Left lung (tissue), 10 donors: ENCODE results near the gene GLIS1. TPM values are rescaled to one million over a fixed set of nuclear protein-coding genes. Genes with fewer than 3 reads are reported as not detected.

Source experiments
- ATAC-seq: fragments of 200-7000 bp; cut with Tn5 transposase; one replicate; pipeline ENCODE4 v1.9.1; 2020; ENCODE audit warnings: moderate library complexity
- DNase-seq, 4 donors: peaks; one replicate each; pipeline ENCODE4 v3.0.0-alpha.2; 2013 to 2020
- H3K27ac ChIP-seq, 2 donors: fragments of 200-600 bp; sonication (generic) in 1 of 2; one replicate each; pipeline versions ENCODE4 v1.5.0 to v1.8.0; 2020 to 2021
- H3K27me3 ChIP-seq, 2 donors: fragments of 200-600 bp; sonication (generic) in 1 of 2; one replicate each; pipeline versions ENCODE4 v1.5.0 to v1.8.0; 2020 to 2021
- H3K36me3 ChIP-seq, 2 donors: fragments of 200-600 bp; sonication (generic) in 1 of 2; one replicate each; pipeline versions ENCODE4 v1.5.0 to v1.8.0; 2020 to 2021
- H3K4me1 ChIP-seq, 2 donors: fragments of 200-600 bp; one replicate each; pipeline ENCODE4 v1.8.0; 2021
- H3K4me3 ChIP-seq, 2 donors: fragments of 200-600 bp; sonication (generic) in 1 of 2; one replicate each; pipeline versions ENCODE4 v1.5.0 to v1.8.0; 2020 to 2021; ENCODE audit warnings: mild to moderate bottlenecking in 1 of 2
- H3K9me3 ChIP-seq, 2 donors: fragments of 200-600 bp; sonication (generic) in 1 of 2; one replicate each; pipeline versions ENCODE4 v1.5.0 to v1.8.0; 2020 to 2021
- CTCF ChIP-seq, 2 donors: fragments of 200-600 bp; sonication (generic) in 1 of 2; IDR thresholded peaks; one replicate each; pipeline versions ENCODE4 v1.5.0 to v1.8.0; 2021; ENCODE audit warnings: antibody characterized with exemption in 2 of 2
- intact Hi-C, 2 donors: fragments of 100-400 bp; cut with DNase I; formaldehyde crosslinking; loops; one replicate each; pipeline versions ENCODE4 v1.11.2 to v1.14.2; 2022
- polyA plus RNA-seq, 6 donors: library from polyadenylated mRNA; unstranded; fragments of 120-200 nt; gene quantifications; one replicate each; pipeline ENCODE4 v1.2.1, GENCODE V29; 2013; ENCODE audit not compliant: insufficient read length in 6 of 6
- total RNA-seq, 2 donors: library from RNA; stranded (reverse); fragmentation: NEBNext Ultra II Directional; extraction: Animal tissue kit (Norgen Biotek cat#: 25700); gene quantifications; one replicate each; pipeline ENCODE4 v1.2.1, GENCODE V29; 2021
- donor health status: DM: no; HTN: yes; CAD: no.
- donor health status: DM: no; HTN: no; CAD: no.

Gene GLIS1
- total and polyA plus RNA-seq, 8 donors, result 0.06 to 0.16 (median 0.12) TPM; not detected in 4

GRCh38 chr1:53645690-53646078 lies 93.3 kb downstream of the GLIS1 start:
- TF ChIP-seq CTCF (IDR thresholded peaks at IDR 0.05), result no peak
- Histone ChIP-seq H3K9me3 (no peaks in the 10 kb centered on the region), H3K27me3 (peaks cover 0 to 4% of the 10 kb centered on the region in 2 donors), H3K36me3 (no peaks in the 10 kb centered on the region), H3K4me1 (no peaks in the 10 kb centered on the region), H3K4me3 (no peak overlapping the region), H3K27ac (no peak overlapping the region)
- ATAC-seq (no peak), DNase-seq (no peak)
- intact Hi-C loops, result no loop called here

GRCh38 chr1:53644909-53645689 lies 93.9 kb downstream of the GLIS1 start:
- H3K9me3 ChIP-seq, result no peaks in the 10 kb centered on the region
- peaks cover 0 to 4% of the 10 kb centered on the region in 2 donors for H3K27me3 ChIP-seq
- DNase-seq, result peak in 1 of 4 donors; percentile 14
- H3K4me3 ChIP-seq, result no peak overlapping the region
- no peaks in the 10 kb centered on the region for H3K36me3 ChIP-seq
- H3K27ac ChIP-seq, result no peak overlapping the region
- no peak for ATAC-seq
- no peaks in the 10 kb centered on the region for H3K4me1 ChIP-seq
- no peak for TF ChIP-seq CTCF (IDR thresholded peaks at IDR 0.05)
- intact Hi-C loops, result no loop called here

- no peaks in the 10 kb centered on the region for H3K9me3 ChIP-seq
- peak in 1 of 4 donors; percentile 4 for DNase-seq
- no peak overlapping the region for H3K27ac ChIP-seq
- H3K36me3 ChIP-seq, result no peaks in the 10 kb centered on the region
- H3K27me3 ChIP-seq, result peaks cover 0 to 4% of the 10 kb centered on the region in 2 donors
- intact Hi-C loops, result no loop called here
- H3K4me3 ChIP-seq, result no peak overlapping the region
- H3K4me1 ChIP-seq, result no peaks in the 10 kb centered on the region
- no peak for TF ChIP-seq CTCF (IDR thresholded peaks at IDR 0.05)
- no peak for ATAC-seq
These were observed 94.5 kb downstream of the GLIS1 start for GRCh38 chr1:53644496-53644895.

GRCh38 chr1:53643881-53644390 lies 95.0 kb downstream of the GLIS1 start:
- DNase-seq (peak in 1 of 4 donors; percentile 8), ATAC-seq (no peak)
- Histone ChIP-seq H3K27ac (no peak overlapping the region), H3K4me3 (no peak overlapping the region), H3K36me3 (no peaks in the 10 kb centered on the region), H3K4me1 (no peaks in the 10 kb centered on the region), H3K9me3 (no peaks in the 10 kb centered on the region), H3K27me3 (no peaks in the 10 kb centered on the region)
- intact Hi-C loops, result no loop called here
- no peak for TF ChIP-seq CTCF (IDR thresholded peaks at IDR 0.05)

- H3K36me3 ChIP-seq, result no peaks in the 10 kb centered on the region
- H3K27me3 ChIP-seq, result no peaks in the 10 kb centered on the region
- no peak overlapping the region for H3K27ac ChIP-seq
- intact Hi-C loops, result no loop called here
- no peaks in the 10 kb centered on the region for H3K4me1 ChIP-seq
- no peak overlapping the region for H3K4me3 ChIP-seq
- no peak for ATAC-seq
- DNase-seq, result peak in 1 of 4 donors; percentile 16
- no peaks in the 10 kb centered on the region for H3K9me3 ChIP-seq
- TF ChIP-seq CTCF (IDR thresholded peaks at IDR 0.05), result no peak
These were observed 95.7 kb downstream of the GLIS1 start for GRCh38 chr1:53643041-53643880.
